ENCODE measurements around the gene ZMAT3. TPM values are rescaled to one million over a fixed set of nuclear protein-coding genes. Genes with fewer than 3 reads are reported as not detected.
"Not testable (repeated sequence)": the region's sequence is repeated elsewhere in the genome, so short reads cannot be mapped to it uniquely, and the experiment has no call there.

The ZMAT3 gene
- total and polyA plus RNA-seq, 2 of the 13 experiments (the other 11 are each of a cell fraction or from before 2014, with no cell fraction given): 11.4 to 11.7 TPM

- WGBS (ENCODE audit: low lambda C conversion rate): 100% methylated on average over 1 of the region's 8 CpGs
- Histone ChIP-seq H4K20me1 (ENCODE audit: insufficient read depth, low read length) (no peaks in the 10 kb centered on the region), H3K79me2 (ENCODE audit: insufficient read depth, low read length) (peaks cover 31% of the 10 kb centered on the region), H3K4me2 (ENCODE audit: low read depth, low read length) (no peak overlapping the region), H3K36me3 (replicated peaks in 1 of 2; ENCODE audit: control insufficient read depth in 1 of 2, insufficient read depth in 2 of 2, low read length in 2 of 2) (0 out of 5 replicates have a peak, but pooled peaks cover 0 to 2% of the 10 kb centered on the region in 2 experiments), H3K4me3 (replicated peaks in 1 of 3; ENCODE audit: insufficient read depth in 1 of 3, low read depth in 2 of 3, low read length in 3 of 3) (no peak overlapping the region), H3K9ac (ENCODE audit: insufficient read depth, low read depth, low read length) (no peak overlapping the region), H3K27me3 (ENCODE audit: control insufficient read depth in 1 of 2, insufficient read depth in 2 of 2, low read length in 2 of 2) (no peaks in the 10 kb centered on the region), H3K27ac (ENCODE audit: extremely low read length, insufficient read depth, low read length) (no peak overlapping the region), H3K9me3 (ENCODE audit: low read length) (no peaks in the 10 kb centered on the region), H3K4me1 (ENCODE audit: insufficient read depth, low read length) (no peaks in the 10 kb centered on the region), H2AFZ (ENCODE audit: low read length) (no peak overlapping the region)
- in situ Hi-C loops (cut with HindIII; ENCODE audit: extremely low pct_ligation_motif_present, low pct_unique_long_range_greater_than_20kb) (no loop called here), intact Hi-C loops (cut with micrococcal nuclease; ENCODE audit: unreplicated experiment) (no loop called here)
- FAIRE-seq: no peak
- ChIA-PET POLR2A (no interaction called here), CTCF (ENCODE audit: low intra/inter-chr PET ratio, low total read pairs) (no interaction called here)
- DNase-seq (ENCODE audit: low spot score): no peak
- BruUV-seq (replicated peaks): no TSS peak
- no peak for ATAC-seq
- TF ChIP-seq ZBTB21 (CRISPR knock-in tag; IDR thresholded peaks at IDR 0.05) (no peak), HNF4A (CRISPR knock-in tag; IDR thresholded peaks at IDR 0.05) (no peak), ZFP90 (CRISPR knock-in tag; IDR thresholded peaks at IDR 0.05; ENCODE audit: borderline replicate concordance) (no peak), JUND (CRISPR knock-in tag; IDR thresholded peaks at IDR 0.05) (no peak), RARG (CRISPR knock-in tag; IDR thresholded peaks at IDR 0.05; ENCODE audit: low read depth) (no peak)
Observed at GRCh38 chr3:179056326-179056725, 15.3 kb downstream of the ZMAT3 start.

GRCh38 chr3:179054565-179054964 is 17.0 kb downstream of the ZMAT3 start:
- ATAC-seq; H3K4me1 ChIP-seq (ENCODE audit: insufficient read depth, low read length); H3K27me3 ChIP-seq (ENCODE audit: control insufficient read depth in 1 of 2, insufficient read depth in 2 of 2, low read length in 2 of 2); BruUV-seq (replicated peaks); H3K36me3 ChIP-seq (replicated peaks in 1 of 2; ENCODE audit: control insufficient read depth in 1 of 2, insufficient read depth in 2 of 2, low read length in 2 of 2); H3K27ac ChIP-seq (ENCODE audit: extremely low read length, insufficient read depth, low read length); in situ Hi-C loops (cut with HindIII; ENCODE audit: extremely low pct_ligation_motif_present, low pct_unique_long_range_greater_than_20kb); intact Hi-C loops (cut with micrococcal nuclease; ENCODE audit: unreplicated experiment); H4K20me1 ChIP-seq (ENCODE audit: insufficient read depth, low read length); FAIRE-seq; POLR2A ChIA-PET; DNase-seq (ENCODE audit: low spot score); H3K9me3 ChIP-seq (ENCODE audit: low read length); H3K4me3 ChIP-seq (replicated peaks in 1 of 3; ENCODE audit: insufficient read depth in 1 of 3, low read depth in 2 of 3, low read length in 3 of 3); H2AFZ ChIP-seq (ENCODE audit: low read length); H3K9ac ChIP-seq (ENCODE audit: insufficient read depth, low read depth, low read length); CTCF ChIA-PET (ENCODE audit: low intra/inter-chr PET ratio, low total read pairs); H3K4me2 ChIP-seq (ENCODE audit: low read depth, low read length): not testable (repeated sequence)
- WGBS (ENCODE audit: low lambda C conversion rate): 96% methylated on average over 13 of the region's 13 CpGs
- peaks cover 40% of the 10 kb centered on the region for H3K79me2 ChIP-seq (ENCODE audit: insufficient read depth, low read length)
